Aorta (tissue), 5 donors: ENCODE measurements around the gene IGSF9B. TPM values are rescaled to one million over a fixed set of nuclear protein-coding genes. Genes with fewer than 3 reads are reported as not detected.
A peak's percentile ranks its signal among the peaks of the same experiment; 100 is the strongest.
"Not testable (repeated sequence)": the region's sequence is repeated elsewhere in the genome, so short reads cannot be mapped to it uniquely, and the experiment has no call there.

ENCODE experiments used
- ATAC-seq: fragments of 200-7000 bp; cut with Tn5 transposase; one replicate; pipeline ENCODE4 v1.9.1; 2022; ENCODE audit warnings: moderate library complexity; ENCODE audit not compliant: low FRiP score
- DNase-seq, 2 donors: peaks; one replicate each; pipeline ENCODE4 v3.0.0-alpha.2; 2020
- H3K27ac ChIP-seq, 2 donors: one replicate each; pipeline ENCODE4 v1.5.1; 2013; ENCODE audit warnings: low read length in 2 of 2, mild to moderate bottlenecking in 2 of 2, moderate library complexity in 2 of 2, control low read depth in 1 of 2, inconsistent platforms in 1 of 2, low read depth in 1 of 2
- H3K27me3 ChIP-seq, 2 donors: one replicate each; pipeline ENCODE4 v1.6.1; 2013; ENCODE audit warnings: control low read depth in 1 of 2, low read length in 1 of 2, mild to moderate bottlenecking in 1 of 2, moderate library complexity in 1 of 2; ENCODE audit not compliant: insufficient read depth in 2 of 2, control insufficient read depth in 1 of 2
- H3K36me3 ChIP-seq, 2 donors: one replicate each; pipeline ENCODE4 v1.6.1; 2013; ENCODE audit warnings: control low read depth in 1 of 2, low read length in 1 of 2, mild to moderate bottlenecking in 1 of 2; ENCODE audit not compliant: insufficient read depth in 2 of 2, control insufficient read depth in 1 of 2
- H3K4me1 ChIP-seq, 2 donors: one replicate each; pipeline ENCODE4 v1.6.1; 2013; ENCODE audit warnings: low read length in 2 of 2, control low read depth in 1 of 2, mild to moderate bottlenecking in 1 of 2, moderate library complexity in 1 of 2; ENCODE audit not compliant: insufficient read depth in 2 of 2, control insufficient read depth in 1 of 2
- H3K4me3 ChIP-seq, 2 donors: one replicate each; pipeline ENCODE4 v1.5.1; 2013; ENCODE audit warnings: low read length in 2 of 2, control low read depth in 1 of 2, mild to moderate bottlenecking in 1 of 2
- H3K9me3 ChIP-seq: one replicate; pipeline ENCODE4 v1.6.1; 2013; ENCODE audit warnings: mild to moderate bottlenecking, low read length; ENCODE audit not compliant: control insufficient read depth
- WGBS, 2 donors: extraction: QIAGEN DNeasy Blood & Tissue Kit; methylation state at CpG; one replicate each; pipeline ENCODE4 v1.1.7; 2013; 5-methylcytosine and 5-hydroxymethylcytosine counted together
- intact Hi-C, 2 donors: fragments of 100-400 bp; cut with DNase I; formaldehyde crosslinking; loops; one replicate each; pipeline versions ENCODE4 v1.14.2 to v1.15.0; 2022
- long read RNA-seq, 2 donors: library from polyadenylated mRNA; unstranded; transcript quantifications; one replicate each; pipeline ENCODE4 v2.0.0, GENCODE V29; 2020 to 2021
- polyA plus RNA-seq, 2 donors: library from polyadenylated mRNA; stranded (reverse); fragments of 200-250 nt; gene quantifications; one replicate each; pipeline ENCODE4 v1.2.3, GENCODE V29; 2013
- total RNA-seq, 2 donors: library from RNA; stranded (reverse); fragmentation: NEBNext Ultra II Directional; extraction: Animal tissue kit (Norgen Biotek cat#: 25700); gene quantifications; one replicate each; pipeline ENCODE4 v1.2.1, GENCODE V29; 2021
- donor health status: healthy with polysubstance abuse.
- donor health status: Bipolar disorder and iron deficiency.
- donor health status: DM: no; HTN: no; CAD: no.
- donor health status: DM: no; HTN: no; CAD: no.
- donor health status: DM: yes; HTN: yes; CAD: no.

Gene IGSF9B, protein sequence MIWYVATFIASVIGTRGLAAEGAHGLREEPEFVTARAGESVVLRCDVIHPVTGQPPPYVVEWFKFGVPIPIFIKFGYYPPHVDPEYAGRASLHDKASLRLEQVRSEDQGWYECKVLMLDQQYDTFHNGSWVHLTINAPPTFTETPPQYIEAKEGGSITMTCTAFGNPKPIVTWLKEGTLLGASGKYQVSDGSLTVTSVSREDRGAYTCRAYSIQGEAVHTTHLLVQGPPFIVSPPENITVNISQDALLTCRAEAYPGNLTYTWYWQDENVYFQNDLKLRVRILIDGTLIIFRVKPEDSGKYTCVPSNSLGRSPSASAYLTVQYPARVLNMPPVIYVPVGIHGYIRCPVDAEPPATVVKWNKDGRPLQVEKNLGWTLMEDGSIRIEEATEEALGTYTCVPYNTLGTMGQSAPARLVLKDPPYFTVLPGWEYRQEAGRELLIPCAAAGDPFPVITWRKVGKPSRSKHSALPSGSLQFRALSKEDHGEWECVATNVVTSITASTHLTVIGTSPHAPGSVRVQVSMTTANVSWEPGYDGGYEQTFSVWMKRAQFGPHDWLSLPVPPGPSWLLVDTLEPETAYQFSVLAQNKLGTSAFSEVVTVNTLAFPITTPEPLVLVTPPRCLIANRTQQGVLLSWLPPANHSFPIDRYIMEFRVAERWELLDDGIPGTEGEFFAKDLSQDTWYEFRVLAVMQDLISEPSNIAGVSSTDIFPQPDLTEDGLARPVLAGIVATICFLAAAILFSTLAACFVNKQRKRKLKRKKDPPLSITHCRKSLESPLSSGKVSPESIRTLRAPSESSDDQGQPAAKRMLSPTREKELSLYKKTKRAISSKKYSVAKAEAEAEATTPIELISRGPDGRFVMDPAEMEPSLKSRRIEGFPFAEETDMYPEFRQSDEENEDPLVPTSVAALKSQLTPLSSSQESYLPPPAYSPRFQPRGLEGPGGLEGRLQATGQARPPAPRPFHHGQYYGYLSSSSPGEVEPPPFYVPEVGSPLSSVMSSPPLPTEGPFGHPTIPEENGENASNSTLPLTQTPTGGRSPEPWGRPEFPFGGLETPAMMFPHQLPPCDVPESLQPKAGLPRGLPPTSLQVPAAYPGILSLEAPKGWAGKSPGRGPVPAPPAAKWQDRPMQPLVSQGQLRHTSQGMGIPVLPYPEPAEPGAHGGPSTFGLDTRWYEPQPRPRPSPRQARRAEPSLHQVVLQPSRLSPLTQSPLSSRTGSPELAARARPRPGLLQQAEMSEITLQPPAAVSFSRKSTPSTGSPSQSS (N-terminal part only)
- total RNA-seq (10 to 100 TPM; 59.7 to 93.9 TPM), polyA plus RNA-seq (10 to 100 TPM in 1 of 2 donors, 1 to 10 TPM in 1; 6.5 to 29.7 TPM)
- long read RNA-seq, donor 1, partial matches to known transcripts, result 9 of 62 reads
- long read RNA-seq, donor 1, other reads (novel, unspliced or antisense), result 52 of 62 reads
- long read RNA-seq, donor 2, partial matches to known transcripts, result 2 of 22 reads
- long read RNA-seq, donor 2, other reads (novel, unspliced or antisense), result 17 of 22 reads

DNA sequence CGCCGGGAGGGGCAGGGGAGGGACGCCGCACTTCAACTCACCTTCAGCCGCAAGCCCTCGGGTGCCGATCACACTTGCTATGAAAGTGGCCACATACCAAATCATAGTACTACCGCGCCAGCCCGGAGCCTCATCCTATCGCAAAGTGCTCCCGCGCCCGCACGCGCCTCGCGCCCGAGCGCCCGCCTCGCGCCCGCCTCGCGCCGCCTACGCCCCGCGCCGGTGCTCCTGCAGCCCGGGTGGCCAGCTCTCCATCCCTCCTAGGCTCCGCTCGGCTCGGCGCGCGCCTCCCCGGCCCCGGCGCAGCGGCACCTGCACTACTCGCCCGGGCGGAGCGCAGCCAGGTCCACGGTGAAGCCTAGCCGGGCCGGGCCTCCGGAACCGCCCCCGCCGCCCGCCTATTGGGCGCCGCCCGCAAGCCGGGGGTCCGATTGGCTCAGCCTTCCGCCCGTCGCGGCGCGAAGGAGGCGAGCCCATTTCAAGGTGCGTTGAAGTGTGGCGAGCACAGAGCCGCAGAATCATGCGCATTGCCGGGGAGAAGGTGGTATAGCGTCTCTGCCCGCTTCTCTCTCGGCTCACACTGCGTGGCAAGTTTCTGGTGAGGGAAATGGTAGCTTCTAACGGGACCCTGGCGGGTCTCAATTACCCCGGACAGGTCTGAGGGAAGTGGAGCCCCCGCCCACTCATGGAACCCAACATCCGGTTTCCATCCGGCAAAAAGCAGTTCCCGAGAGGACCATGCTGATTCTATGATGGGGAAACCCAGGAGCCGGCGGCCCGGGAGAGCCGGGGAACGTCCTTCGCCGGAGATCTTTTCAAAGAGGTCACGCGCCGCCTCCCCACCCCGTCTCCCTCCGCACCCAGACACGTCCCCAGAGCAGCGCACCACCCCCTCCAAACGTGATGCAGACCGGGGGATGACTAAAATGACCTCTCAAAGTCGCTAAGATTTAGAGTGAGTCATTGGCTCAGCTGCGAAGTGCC, at the start of gene IGSF9B:
TSS of gene IGSF9B (minus strand) at position 319 of the 984 bp plus-strand sequence. CDS start at position 105, 214 bp downstream.
- Histone ChIP-seq H3K4me1 (peaks cover 3 to 4% of the 10 kb centered on the region in 2 donors), H3K36me3 (no peaks in the 10 kb centered on the region), H3K27me3 (no peaks in the 10 kb centered on the region), H3K27ac (peak within 1 kb of the TSS; percentile 44 to 93), H3K4me3 (peak within 1 kb of the TSS; percentile 40 to 74), H3K9me3 (no peaks in the 10 kb centered on the region)
- DNase-seq, result peak; percentile 86 to 95
- peak; percentile 91 for ATAC-seq
- WGBS, 2 donors, result 0 to 1% methylated on average over 93 to 100 of the region's 100 CpGs
- intact Hi-C loops, result loop anchor here in 1 of 2 donors (5.0 to 10.0 kb wide), 2 partner anchors 90 to 188 kb away; no protein-coding TSS in a partner anchor

DNA sequence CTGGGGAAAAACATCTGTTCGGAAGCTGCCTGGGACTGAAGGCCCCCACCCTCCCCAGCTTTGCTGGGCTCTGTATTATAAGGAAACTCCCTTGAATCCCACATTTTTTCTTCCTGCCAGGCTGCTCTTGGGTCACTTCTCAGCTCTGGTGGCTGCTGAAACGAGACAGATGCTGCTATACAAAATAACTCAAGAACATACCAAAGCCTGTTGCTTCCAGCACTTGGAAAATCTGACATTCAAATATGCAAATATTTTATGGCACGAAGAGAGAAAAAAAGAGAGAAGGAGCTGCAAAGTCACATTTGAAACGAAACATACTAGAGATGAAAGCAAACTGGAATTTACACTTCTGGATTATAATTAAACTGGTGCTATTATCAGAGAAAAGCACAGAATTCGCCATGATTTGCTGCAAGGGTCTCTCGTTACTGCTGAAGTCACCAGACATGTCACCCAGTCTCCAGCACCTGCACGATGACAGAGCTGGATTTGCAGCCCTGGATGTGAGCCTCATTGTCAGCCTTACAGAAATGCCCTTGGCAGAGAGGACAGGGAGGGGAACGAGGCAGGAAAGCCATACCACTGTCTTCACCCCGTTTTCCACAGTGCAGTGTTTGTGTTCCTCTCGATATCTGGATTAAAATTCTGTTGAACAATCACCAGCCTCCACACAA, 47.9 kb upstream of the IGSF9B start:
- Histone ChIP-seq H3K4me1 (no peaks in the 10 kb centered on the region), H3K27me3 (no peaks in the 10 kb centered on the region), H3K4me3 (no peak overlapping the region), H3K9me3 (no peaks in the 10 kb centered on the region), H3K36me3 (no peaks in the 10 kb centered on the region), H3K27ac (no peak overlapping the region)
- DNase-seq, result peak in 1 of 2 donors; percentile 55
- no peak for ATAC-seq
- intact Hi-C loops, result no loop called here
- WGBS, 2 donors, result 39 to 40% methylated on average over 10 of the region's 10 CpGs

- Histone ChIP-seq H3K4me1 (no peaks in the 10 kb centered on the region), H3K27me3 (no peaks in the 10 kb centered on the region), H3K27ac (no peak overlapping the region), H3K9me3 (no peaks in the 10 kb centered on the region), H3K4me3 (no peak overlapping the region), H3K36me3 (no peaks in the 10 kb centered on the region)
- intact Hi-C loops, result no loop called here
- ATAC-seq (no peak), DNase-seq (no peak)
- WGBS, 2 donors, result 60 to 61% methylated on average over 9 of the region's 9 CpGs
Measured at GRCh38 chr11:134003792-134004495, 47.2 kb upstream of the IGSF9B start.

GRCh38 chr11:134002819-134003218, 46.1 kb upstream of the IGSF9B start:
- ATAC-seq, H3K4me3 ChIP-seq, intact Hi-C loops, H3K36me3 ChIP-seq, H3K27me3 ChIP-seq, H3K27ac ChIP-seq, H3K9me3 ChIP-seq, H3K4me1 ChIP-seq: not testable (repeated sequence)
- WGBS, 2 donors, result 94 to 95% methylated on average over 35 to 37 of the region's 37 CpGs
- DNase-seq, result peak in 1 of 2 donors; percentile 51

DNA sequence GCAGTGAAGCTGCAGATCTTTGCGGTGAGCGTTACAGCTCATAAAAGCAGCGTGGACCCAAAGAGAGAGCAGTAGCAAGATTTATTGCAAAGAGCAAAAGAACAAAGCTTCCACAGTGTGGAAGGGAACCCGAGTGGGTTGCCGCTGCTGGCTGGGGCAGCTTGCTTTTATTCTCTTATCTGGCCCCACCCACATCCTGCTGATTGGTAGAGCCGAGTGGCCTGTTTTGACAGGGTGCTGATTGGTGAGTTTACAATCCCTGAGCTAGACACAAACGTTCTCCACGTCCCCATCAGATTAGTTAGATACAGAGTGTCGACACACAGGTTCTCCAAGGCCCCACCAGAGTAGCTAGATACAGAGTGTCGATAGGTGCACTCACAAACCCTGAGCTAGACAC, 45.6 kb upstream of the IGSF9B start:
- H3K27me3 ChIP-seq, intact Hi-C loops, H3K4me1 ChIP-seq, DNase-seq, H3K4me3 ChIP-seq, H3K36me3 ChIP-seq, H3K27ac ChIP-seq, H3K9me3 ChIP-seq, ATAC-seq: not testable (repeated sequence)
- 62% methylated on average over 10 of the region's 10 CpGs for WGBS, 2 donors

DNA sequence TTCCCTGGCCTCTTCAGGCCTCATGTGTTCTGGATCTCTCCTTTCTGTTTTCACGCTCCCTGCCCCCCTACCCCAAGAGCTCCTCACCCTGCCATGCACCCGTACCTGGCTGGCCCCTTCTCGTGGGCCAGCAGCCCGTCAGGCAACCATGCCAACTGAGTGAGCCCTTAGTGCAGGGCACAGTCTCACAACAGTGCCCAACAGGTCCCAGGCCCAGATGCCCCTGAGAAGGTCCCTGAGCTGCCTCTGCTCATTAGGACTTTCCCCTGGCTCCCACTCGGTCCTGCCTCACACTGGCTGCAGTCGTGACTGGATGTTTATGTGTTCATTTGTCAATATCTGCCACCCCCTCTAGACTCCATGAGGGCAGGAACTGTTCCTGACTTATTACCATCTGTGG, 44.8 kb upstream of the IGSF9B start:
- Histone ChIP-seq H3K36me3 (no peaks in the 10 kb centered on the region), H3K4me1 (no peaks in the 10 kb centered on the region), H3K9me3 (no peaks in the 10 kb centered on the region), H3K27me3 (no peaks in the 10 kb centered on the region), H3K4me3 (no peak overlapping the region), H3K27ac (no peak overlapping the region)
- ATAC-seq, result no peak
- intact Hi-C loops, result no loop called here
- WGBS, 2 donors, result 76 to 77% methylated on average over 6 of the region's 6 CpGs
- DNase-seq, result peak in 1 of 2 donors; percentile 46

- intact Hi-C loops, result no loop called here
- 51 to 61% methylated on average over 6 of the region's 6 CpGs for WGBS, 2 donors
- no peak overlapping the region for H3K27ac ChIP-seq
- DNase-seq (no peak), ATAC-seq (no peak)
- H3K36me3 ChIP-seq, result no peaks in the 10 kb centered on the region
- no peaks in the 10 kb centered on the region for H3K9me3 ChIP-seq
- H3K4me1 ChIP-seq, result no peaks in the 10 kb centered on the region
- no peaks in the 10 kb centered on the region for H3K27me3 ChIP-seq
- H3K4me3 ChIP-seq, result no peak overlapping the region
Measured at GRCh38 chr11:134001088-134001487, 44.3 kb upstream of the IGSF9B start.
